MM.1S (cell line): ENCODE data around the gene BPI.

Experiments
- EZH2 ChIP-seq: fragments of 300-600 bp; sonication (generic); optimal IDR thresholded peaks from 2 replicates; pipeline ENCODE3; 2017; ENCODE audit warnings: low read depth, mild to moderate bottlenecking, antibody characterized with exemption, low read length, mixed read lengths
- EZH2phosphoT487 ChIP-seq: fragments of 300-600 bp; sonication (generic); IDR thresholded peaks from 2 replicates; pipeline ENCODE4 v1.6.1; 2018; ENCODE audit warnings: antibody characterized with exemption, low read length
- TF ChIP-seq, protein P1 (sequence below): fragments of 300-600 bp; sonication (generic); IDR thresholded peaks from 2 replicates; pipeline ENCODE4 v1.5.1; 2016; ENCODE audit warnings: antibody characterized with exemption, low read length, mixed read lengths

DNA sequence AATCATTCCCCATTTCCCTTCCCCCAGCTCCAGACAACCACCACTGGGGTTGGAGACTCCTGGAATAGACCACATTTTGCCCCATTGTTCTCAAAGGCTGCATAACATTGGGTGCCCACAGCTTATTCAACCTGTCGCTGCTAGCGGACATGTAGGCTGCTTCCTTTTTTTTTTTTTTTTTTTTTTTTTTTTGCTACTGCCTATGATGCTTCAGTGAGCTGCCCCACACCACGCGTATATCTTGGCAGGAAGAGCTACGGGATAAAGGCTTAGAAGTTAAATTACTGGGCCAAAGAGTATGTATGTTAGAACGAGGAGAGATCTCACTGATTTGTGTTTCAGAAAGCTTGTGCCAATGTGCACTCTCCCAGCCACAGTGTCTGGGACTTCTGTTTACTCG, 49.4 kb downstream of the BPI start:
- TF ChIP-seq EZH2phosphoT487 (no peak), EZH2 (no peak)
- TF ChIP-seq, protein P1, sequence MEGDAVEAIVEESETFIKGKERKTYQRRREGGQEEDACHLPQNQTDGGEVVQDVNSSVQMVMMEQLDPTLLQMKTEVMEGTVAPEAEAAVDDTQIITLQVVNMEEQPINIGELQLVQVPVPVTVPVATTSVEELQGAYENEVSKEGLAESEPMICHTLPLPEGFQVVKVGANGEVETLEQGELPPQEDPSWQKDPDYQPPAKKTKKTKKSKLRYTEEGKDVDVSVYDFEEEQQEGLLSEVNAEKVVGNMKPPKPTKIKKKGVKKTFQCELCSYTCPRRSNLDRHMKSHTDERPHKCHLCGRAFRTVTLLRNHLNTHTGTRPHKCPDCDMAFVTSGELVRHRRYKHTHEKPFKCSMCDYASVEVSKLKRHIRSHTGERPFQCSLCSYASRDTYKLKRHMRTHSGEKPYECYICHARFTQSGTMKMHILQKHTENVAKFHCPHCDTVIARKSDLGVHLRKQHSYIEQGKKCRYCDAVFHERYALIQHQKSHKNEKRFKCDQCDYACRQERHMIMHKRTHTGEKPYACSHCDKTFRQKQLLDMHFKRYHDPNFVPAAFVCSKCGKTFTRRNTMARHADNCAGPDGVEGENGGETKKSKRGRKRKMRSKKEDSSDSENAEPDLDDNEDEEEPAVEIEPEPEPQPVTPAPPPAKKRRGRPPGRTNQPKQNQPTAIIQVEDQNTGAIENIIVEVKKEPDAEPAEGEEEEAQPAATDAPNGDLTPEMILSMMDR = no peak
